HCT116 (cell line): ENCODE data around the gene FNDC3A. TPM values are rescaled to one million over a fixed set of nuclear protein-coding genes. Genes with fewer than 3 reads are reported as not detected.

ENCODE experiments used
- ATAC-seq: fragments of 200-7000 bp; cut with Tn5 transposase; 2 replicates; pipeline ENCODE4 v1.9.1; 2020; ENCODE audit warnings: mild to moderate bottlenecking, moderate library complexity
- BruUV-seq: library from RNA; stranded (reverse); fragments of 400-500 nt; replicated peaks from 2 replicates; lab custom pipeline; 2021; lab: Mats Ljungman, UMichigan
- CTCF ChIA-PET: fragments of 300-600 bp; sonication (Branson Sonifier 250); formaldehyde crosslinking; loops from one replicate; lab custom pipeline; 2021; ENCODE audit warnings: antibody characterized with exemption; lab: Charles Lee
- POLR2A ChIA-PET: fragments of 300-600, 350-600 bp; sonication (Branson Sonifier 250); formaldehyde crosslinking; loops from one replicate; lab custom pipeline; 2021; ENCODE audit warnings: antibody characterized with exemption; lab: Charles Lee
- RAD21 ChIA-PET, 2 experiments: fragments of 300-600 bp; sonication (Branson Sonifier 250); formaldehyde crosslinking; loops; one replicate each; lab custom pipeline; 2023; ENCODE audit warnings: low total read pairs in 2 of 2; ENCODE audit not compliant: uncharacterized antibody in 2 of 2, unreplicated experiment in 2 of 2, low non-redundant PET in 1 of 2; lab: Charles Lee
- DNase-seq: peaks from one replicate; pipeline ENCODE4 v3.0.0-alpha.2; 2010; ENCODE audit warnings: low read depth, low spot score
- H2AFZ ChIP-seq: fragments of 200-600 bp; shearing (Covaris generic), sonication (generic); 2 replicates; pipeline ENCODE4 v1.6.1; 2017; ENCODE audit warnings: low read depth, mixed run types, mixed read lengths, antibody characterized with exemption, low read length; ENCODE audit not compliant: poor library complexity, severe bottlenecking
- H3K27ac ChIP-seq: 2 replicates; pipeline ENCODE4 v1.5.1; 2012; ENCODE audit warnings: low read depth, low read length
- H3K27me3 ChIP-seq: fragments of 200-600 bp; sonication (generic); 2 replicates; pipeline ENCODE4 v1.6.1; 2016; ENCODE audit warnings: mixed run types, low read length, mixed read lengths; ENCODE audit not compliant: insufficient read depth
- H3K36me3 ChIP-seq, 2 experiments: fragments of 200-500 bp in 1 of 2; fragments of 200-600 bp in 1 of 2; sonication (Bioruptor generic) in 1 of 2; sonication (generic) in 1 of 2; 2 replicates each; pipeline versions ENCODE4 v1.5.1 to v1.6.1; 2014 to 2016; ENCODE audit warnings: low read length in 2 of 2, inconsistent platforms in 1 of 2, mixed read lengths in 1 of 2, mixed run types in 1 of 2; ENCODE audit not compliant: insufficient read depth in 2 of 2, control insufficient read depth in 1 of 2
- H3K4me1 ChIP-seq, 2 experiments: fragments of 200-600 bp in 1 of 2; sonication (generic) in 1 of 2; 2 replicates each; pipeline versions ENCODE4 v1.5.1 to v1.6.1; 2012 to 2017; ENCODE audit warnings: low read length in 2 of 2, inconsistent platforms in 1 of 2, mild to moderate bottlenecking in 1 of 2, mixed read lengths in 1 of 2, mixed run types in 1 of 2, moderate library complexity in 1 of 2; ENCODE audit not compliant: insufficient read depth in 2 of 2, control insufficient read depth in 1 of 2
- H3K4me2 ChIP-seq: fragments of 200-600 bp; sonication (generic); 2 replicates; pipeline ENCODE4 v1.6.1; 2017; ENCODE audit warnings: mixed run types, low read length, mixed read lengths
- H3K4me3 ChIP-seq, 2 experiments: fragments of 200-600 bp in 1 of 2; sonication (generic) in 1 of 2; replicated peaks in 1 of 2; 2 replicates each; pipeline ENCODE4 v1.5.1; 2011 to 2016; ENCODE audit warnings: low read length in 2 of 2, control low read depth in 1 of 2, low read depth in 1 of 2, mild to moderate bottlenecking in 1 of 2, mixed read lengths in 1 of 2, mixed run types in 1 of 2
- H3K79me2 ChIP-seq: fragments of 200-600 bp; sonication (generic); 2 replicates; pipeline ENCODE4 v1.6.1; 2017; ENCODE audit warnings: mild to moderate bottlenecking, mixed run types, low read length, moderate library complexity, mixed read lengths; ENCODE audit not compliant: insufficient read depth
- H3K9ac ChIP-seq: fragments of 200-600 bp; sonication (generic); 2 replicates; pipeline ENCODE4 v1.6.1; 2016; ENCODE audit warnings: low read length, mixed read lengths
- H3K9me2 ChIP-seq: fragments of 200-600 bp; sonication (generic), shearing (Covaris generic); 2 replicates; pipeline ENCODE4 v1.6.1; 2017; ENCODE audit warnings: mixed run types, mild to moderate bottlenecking, moderate library complexity; ENCODE audit not compliant: insufficient read depth
- H3K9me3 ChIP-seq, 2 experiments: fragments of 200-500 bp in 1 of 2; fragments of 200-600 bp in 1 of 2; sonication (Bioruptor generic) in 1 of 2; sonication (generic) in 1 of 2; 2 replicates each; pipeline ENCODE4 v1.6.1; 2014 to 2017; ENCODE audit warnings: low read length in 2 of 2, mixed read lengths in 2 of 2, inconsistent platforms in 1 of 2, low read depth in 1 of 2, mild to moderate bottlenecking in 1 of 2, mixed run types in 1 of 2, moderate library complexity in 1 of 2; ENCODE audit not compliant: control insufficient read depth in 1 of 2, insufficient read depth in 1 of 2
- H4K20me1 ChIP-seq: fragments of 200-600 bp; sonication (generic), shearing (Covaris generic); 2 replicates; pipeline ENCODE4 v1.6.1; 2017; ENCODE audit warnings: mixed run types, mild to moderate bottlenecking, moderate library complexity; ENCODE audit not compliant: insufficient read depth
- CBX3 ChIP-seq: IDR thresholded peaks from 2 replicates; pipeline ENCODE4 v1.6.1; 2012; ENCODE audit warnings: low read depth
- CEBPB ChIP-seq: IDR thresholded peaks from 2 replicates; pipeline ENCODE4 v1.6.1; 2012; ENCODE audit warnings: low read depth
- EGR1 ChIP-seq: IDR thresholded peaks from 2 replicates; pipeline ENCODE4 v1.6.1; 2012; ENCODE audit warnings: low read depth
- ELF1 ChIP-seq: IDR thresholded peaks from 2 replicates; pipeline ENCODE4 v1.6.1; 2012; ENCODE audit warnings: low read depth, borderline replicate concordance
- EZH2phosphoT487 ChIP-seq: fragments of 200-600 bp; IDR thresholded peaks from 2 replicates; pipeline ENCODE4 v1.6.1; 2018; ENCODE audit warnings: antibody characterized with exemption, borderline replicate concordance
- JUND ChIP-seq: IDR thresholded peaks from 2 replicates; pipeline ENCODE4 v1.6.1; 2012
- POLR2A ChIP-seq: IDR thresholded peaks from 2 replicates; pipeline ENCODE4 v1.7.0; 2011; ENCODE audit warnings: borderline replicate concordance; ENCODE audit not compliant: insufficient read depth, insufficient read length; ENCODE audit errors: extremely low read depth
- SIN3A ChIP-seq: IDR thresholded peaks from 2 replicates; pipeline ENCODE4 v1.6.1; 2012; ENCODE audit warnings: low read depth
- SP1 ChIP-seq: IDR thresholded peaks from 2 replicates; pipeline ENCODE4 v1.6.1; 2012; ENCODE audit warnings: low read depth
- SRF ChIP-seq: IDR thresholded peaks from 2 replicates; pipeline ENCODE4 v1.6.1; 2012; ENCODE audit warnings: low read depth
- YY1 ChIP-seq: IDR thresholded peaks from 2 replicates; pipeline ENCODE4 v1.6.1; 2011; ENCODE audit warnings: low read length, low read depth, moderate library complexity, mild to moderate bottlenecking; ENCODE audit not compliant: insufficient replicate concordance; ENCODE audit errors: extremely low read depth
- ZNF274 ChIP-seq: fragments of 200-500 bp; sonication (Bioruptor generic); IDR thresholded peaks from 2 replicates; pipeline ENCODE4 v1.6.1; 2014; ENCODE audit warnings: mild to moderate bottlenecking, low read depth, low read length, inconsistent platforms
- intact Hi-C: fragments of 100-400 bp; cut with micrococcal nuclease; formaldehyde crosslinking; loops from 2 replicates; pipeline ENCODE4 v1.10.0; 2022
- total RNA-seq: library from RNA; stranded (reverse); gene quantifications from one replicate; pipeline ENCODE4 v1.2.1, GENCODE V29; 2021; ENCODE audit not compliant: unreplicated experiment
- TF ChIP-seq, protein P1 (sequence below): IDR thresholded peaks from 2 replicates; pipeline ENCODE4 v1.6.1; 2012; ENCODE audit warnings: low read depth
- TF ChIP-seq, protein P2 (sequence below): IDR thresholded peaks from 2 replicates; pipeline ENCODE4 v1.6.1; 2012
- TF ChIP-seq, protein P3 (sequence below), 3 experiments: fragments of 200-600 bp in 1 of 3; sonication (generic) in 1 of 3; IDR thresholded peaks in 2 of 3; conservative IDR thresholded peaks in 1 of 3; 2 replicates each; pipeline ENCODE4 v1.5.1; 2012 to 2017; ENCODE audit warnings: low read depth in 2 of 3, low read length in 2 of 3, antibody characterized with exemption in 1 of 3, borderline replicate concordance in 1 of 3, control low read depth in 1 of 3, mild to moderate bottlenecking in 1 of 3, mixed read lengths in 1 of 3, mixed run types in 1 of 3, moderate library complexity in 1 of 3; ENCODE audit not compliant: insufficient read depth in 1 of 3

FNDC3A gene
- total RNA-seq, 1 experiment from 2014 or later: 30.5 TPM

DNA sequence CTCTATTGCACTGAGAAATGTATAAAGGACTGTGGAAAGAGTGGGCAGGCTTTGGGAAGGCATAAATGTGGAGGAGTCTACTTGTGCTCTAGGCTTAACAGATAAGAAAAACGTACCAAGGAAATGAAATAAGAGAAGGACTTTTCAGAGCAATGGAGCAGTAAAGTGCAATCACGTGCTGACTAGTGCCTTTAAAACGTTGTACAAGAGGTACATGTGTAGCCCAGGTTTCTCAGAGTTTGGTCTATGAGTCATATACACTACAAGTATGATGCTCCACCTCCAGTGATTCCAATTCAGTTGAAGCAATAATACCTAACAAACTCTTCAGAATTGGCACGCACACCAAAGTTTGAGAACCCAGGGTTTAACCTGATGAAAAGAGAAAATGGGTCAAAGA is 13.4 kb upstream of the FNDC3A start (continued):
- TF ChIP-seq, protein P1, sequence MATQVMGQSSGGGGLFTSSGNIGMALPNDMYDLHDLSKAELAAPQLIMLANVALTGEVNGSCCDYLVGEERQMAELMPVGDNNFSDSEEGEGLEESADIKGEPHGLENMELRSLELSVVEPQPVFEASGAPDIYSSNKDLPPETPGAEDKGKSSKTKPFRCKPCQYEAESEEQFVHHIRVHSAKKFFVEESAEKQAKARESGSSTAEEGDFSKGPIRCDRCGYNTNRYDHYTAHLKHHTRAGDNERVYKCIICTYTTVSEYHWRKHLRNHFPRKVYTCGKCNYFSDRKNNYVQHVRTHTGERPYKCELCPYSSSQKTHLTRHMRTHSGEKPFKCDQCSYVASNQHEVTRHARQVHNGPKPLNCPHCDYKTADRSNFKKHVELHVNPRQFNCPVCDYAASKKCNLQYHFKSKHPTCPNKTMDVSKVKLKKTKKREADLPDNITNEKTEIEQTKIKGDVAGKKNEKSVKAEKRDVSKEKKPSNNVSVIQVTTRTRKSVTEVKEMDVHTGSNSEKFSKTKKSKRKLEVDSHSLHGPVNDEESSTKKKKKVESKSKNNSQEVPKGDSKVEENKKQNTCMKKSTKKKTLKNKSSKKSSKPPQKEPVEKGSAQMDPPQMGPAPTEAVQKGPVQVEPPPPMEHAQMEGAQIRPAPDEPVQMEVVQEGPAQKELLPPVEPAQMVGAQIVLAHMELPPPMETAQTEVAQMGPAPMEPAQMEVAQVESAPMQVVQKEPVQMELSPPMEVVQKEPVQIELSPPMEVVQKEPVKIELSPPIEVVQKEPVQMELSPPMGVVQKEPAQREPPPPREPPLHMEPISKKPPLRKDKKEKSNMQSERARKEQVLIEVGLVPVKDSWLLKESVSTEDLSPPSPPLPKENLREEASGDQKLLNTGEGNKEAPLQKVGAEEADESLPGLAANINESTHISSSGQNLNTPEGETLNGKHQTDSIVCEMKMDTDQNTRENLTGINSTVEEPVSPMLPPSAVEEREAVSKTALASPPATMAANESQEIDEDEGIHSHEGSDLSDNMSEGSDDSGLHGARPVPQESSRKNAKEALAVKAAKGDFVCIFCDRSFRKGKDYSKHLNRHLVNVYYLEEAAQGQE: no peak
- TF ChIP-seq ZNF274 (no peak), POLR2A (no peak), YY1 (no peak), ELF1 (no peak)
- TF ChIP-seq, protein P2, sequence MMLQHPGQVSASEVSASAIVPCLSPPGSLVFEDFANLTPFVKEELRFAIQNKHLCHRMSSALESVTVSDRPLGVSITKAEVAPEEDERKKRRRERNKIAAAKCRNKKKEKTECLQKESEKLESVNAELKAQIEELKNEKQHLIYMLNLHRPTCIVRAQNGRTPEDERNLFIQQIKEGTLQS: no peak

DNA sequence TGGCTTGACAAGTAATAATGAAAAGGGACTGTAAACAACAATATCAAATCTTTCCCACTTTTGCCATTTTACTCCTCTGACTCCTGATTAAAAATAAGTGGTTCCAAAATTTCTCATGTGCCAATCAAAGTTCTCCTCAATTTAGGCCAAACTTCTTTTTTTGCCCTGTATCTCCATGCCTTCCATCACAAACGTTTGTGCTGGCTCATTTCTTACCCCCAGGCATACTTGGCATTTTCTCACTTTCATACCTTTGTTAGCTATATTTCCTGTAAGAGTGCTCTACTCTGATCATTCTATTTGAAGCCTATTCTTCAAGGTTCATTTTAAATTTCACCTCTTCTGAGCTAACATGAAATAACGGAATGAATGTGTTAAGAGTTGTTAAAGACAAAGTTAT is 10.0 kb upstream of the FNDC3A start:
- no peaks in the 10 kb centered on the region for H3K36me3 ChIP-seq
- H3K79me2 ChIP-seq: no peaks in the 10 kb centered on the region
- ATAC-seq (no peak), DNase-seq (no peak)
- no peak overlapping the region for H3K27ac ChIP-seq
- no peak overlapping the region for H3K9ac ChIP-seq
- no TSS peak for BruUV-seq
- H3K4me3 ChIP-seq: no peak overlapping the region
- ChIA-PET CTCF (no interaction called here), RAD21 (no interaction called here), POLR2A (interaction anchor here (1.3 kb wide), 1 partner anchor 9 kb away, joined by 3 read pairs; no protein-coding TSS in a partner anchor)
- H3K4me2 ChIP-seq: no peak overlapping the region
- no peak overlapping the region for H2AFZ ChIP-seq
- H3K9me3 ChIP-seq: no peaks in the 10 kb centered on the region
- intact Hi-C loops: no loop called here
- no peaks in the 10 kb centered on the region for H3K9me2 ChIP-seq
- no peaks in the 10 kb centered on the region for H3K4me1 ChIP-seq
- TF ChIP-seq JUND (no peak), SRF (no peak), SP1 (no peak), EGR1 (no peak), POLR2A (no peak), EZH2phosphoT487 (no peak), CEBPB (no peak), CBX3 (no peak), SIN3A (no peak), YY1 (no peak), ELF1 (no peak), ZNF274 (no peak)
- TF ChIP-seq, protein P3, sequence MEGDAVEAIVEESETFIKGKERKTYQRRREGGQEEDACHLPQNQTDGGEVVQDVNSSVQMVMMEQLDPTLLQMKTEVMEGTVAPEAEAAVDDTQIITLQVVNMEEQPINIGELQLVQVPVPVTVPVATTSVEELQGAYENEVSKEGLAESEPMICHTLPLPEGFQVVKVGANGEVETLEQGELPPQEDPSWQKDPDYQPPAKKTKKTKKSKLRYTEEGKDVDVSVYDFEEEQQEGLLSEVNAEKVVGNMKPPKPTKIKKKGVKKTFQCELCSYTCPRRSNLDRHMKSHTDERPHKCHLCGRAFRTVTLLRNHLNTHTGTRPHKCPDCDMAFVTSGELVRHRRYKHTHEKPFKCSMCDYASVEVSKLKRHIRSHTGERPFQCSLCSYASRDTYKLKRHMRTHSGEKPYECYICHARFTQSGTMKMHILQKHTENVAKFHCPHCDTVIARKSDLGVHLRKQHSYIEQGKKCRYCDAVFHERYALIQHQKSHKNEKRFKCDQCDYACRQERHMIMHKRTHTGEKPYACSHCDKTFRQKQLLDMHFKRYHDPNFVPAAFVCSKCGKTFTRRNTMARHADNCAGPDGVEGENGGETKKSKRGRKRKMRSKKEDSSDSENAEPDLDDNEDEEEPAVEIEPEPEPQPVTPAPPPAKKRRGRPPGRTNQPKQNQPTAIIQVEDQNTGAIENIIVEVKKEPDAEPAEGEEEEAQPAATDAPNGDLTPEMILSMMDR (IDR thresholded peaks at IDR 0.05 in 2 of 3, conservative IDR thresholded peaks at IDR 0.05 in 1 of 3; ENCODE audit: borderline replicate concordance in 1 of 3, insufficient read depth in 1 of 3, low read depth in 2 of 3, low read length in 2 of 3): no peak
- H4K20me1 ChIP-seq: no peaks in the 10 kb centered on the region
- H3K27me3 ChIP-seq: no peaks in the 10 kb centered on the region
